Neutrophil (primary cell): ENCODE results near the gene STK25.
"Not testable (repeated sequence)": the region's sequence is repeated elsewhere in the genome, so short reads cannot be mapped to it uniquely, and the experiment has no call there.

ENCODE experiments used
- H3K27ac ChIP-seq: fragments of 200-600 bp; sonication (generic); 2 replicates; pipeline ENCODE4 v1.5.1; 2016; ENCODE audit warnings: mild to moderate bottlenecking, moderate library complexity
- H3K27me3 ChIP-seq: fragments of 200-600 bp; sonication (generic); 2 replicates; pipeline ENCODE4 v1.6.0; 2016; ENCODE audit warnings: mild to moderate bottlenecking
- H3K36me3 ChIP-seq: fragments of 200-600 bp; sonication (generic); 2 replicates; pipeline ENCODE4 v1.5.1; 2017
- H3K4me1 ChIP-seq, 2 experiments: fragments of 200-600 bp in 1 of 2; sonication (generic) in 1 of 2; 1 replicate in 1 of 2; 2 replicates in 1 of 2; pipeline versions ENCODE4 v1.5.1 to v1.6.1; 2013 to 2016; ENCODE audit warnings: low read depth in 1 of 2, low read length in 1 of 2, mild to moderate bottlenecking in 1 of 2, moderate library complexity in 1 of 2; ENCODE audit not compliant: control insufficient read depth in 1 of 2, insufficient read depth in 1 of 2
- H3K4me3 ChIP-seq, 2 experiments: fragments of 200-600 bp in 1 of 2; sonication (generic) in 1 of 2; 1 replicate in 1 of 2; 2 replicates in 1 of 2; pipeline ENCODE4 v1.5.1; 2013 to 2016; ENCODE audit warnings: low read depth in 1 of 2, low read length in 1 of 2, mild to moderate bottlenecking in 1 of 2, moderate library complexity in 1 of 2
- H3K9me3 ChIP-seq: fragments of 200-600 bp; sonication (generic); 2 replicates; pipeline ENCODE4 v1.5.1; 2016
- TF ChIP-seq, protein P1 (sequence below): fragments of 200-600 bp; sonication (generic); IDR thresholded peaks from 2 replicates; pipeline ENCODE4 v1.5.1; 2016; ENCODE audit warnings: antibody characterized with exemption

Gene STK25

DNA sequence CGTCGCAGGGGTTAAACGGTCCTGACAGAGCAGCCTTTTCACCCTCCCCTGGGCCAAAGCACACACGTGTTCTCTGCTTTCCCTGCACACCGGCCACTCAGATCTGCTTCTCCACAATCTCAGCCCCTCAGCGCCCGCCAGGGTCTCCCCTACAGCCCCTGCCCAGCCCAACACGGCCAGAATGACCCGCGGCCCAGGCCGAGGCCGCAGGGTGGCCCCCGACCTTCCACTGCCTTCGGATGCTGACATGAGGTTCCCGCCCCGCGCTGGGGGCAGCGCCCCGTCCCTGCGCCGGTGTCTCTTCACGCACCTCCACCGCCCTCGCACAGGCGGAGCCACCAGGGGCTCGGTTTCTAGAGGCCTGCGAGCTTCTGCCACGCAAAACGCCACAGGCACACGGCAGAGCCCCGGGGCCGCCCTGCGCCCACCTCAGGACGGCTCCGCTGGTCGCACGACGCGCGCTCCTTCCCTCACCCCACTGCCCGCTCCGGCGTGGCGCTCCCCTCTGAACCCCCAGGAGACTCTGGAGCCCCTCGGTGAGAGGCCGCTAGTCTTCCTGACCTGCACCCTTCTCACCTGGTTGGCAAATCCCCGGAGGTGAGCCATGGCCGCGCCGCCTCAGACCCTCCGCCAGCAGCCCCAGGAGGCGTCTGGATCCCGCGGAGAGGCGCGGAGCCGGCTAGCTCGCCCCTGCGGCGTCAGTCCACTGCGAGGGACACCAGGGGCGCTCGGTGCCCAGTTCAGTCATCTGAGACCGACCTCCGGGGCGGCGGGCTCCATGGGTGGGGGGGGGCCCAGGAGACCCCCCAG lies 749 bp downstream of the STK25 start:
- H3K36me3 ChIP-seq, result no peaks in the 10 kb centered on the region
- peak overlapping the region; percentile 15 for H3K27ac ChIP-seq
- H3K27me3 ChIP-seq, result peaks cover 61% of the 10 kb centered on the region
- no peaks in the 10 kb centered on the region for H3K9me3 ChIP-seq
- H3K4me3 ChIP-seq, result peak overlapping the region; percentile 76 to 82
- H3K4me1 ChIP-seq, result peaks cover 15 to 16% of the 10 kb centered on the region in 2 experiments
- TF ChIP-seq, protein P1, sequence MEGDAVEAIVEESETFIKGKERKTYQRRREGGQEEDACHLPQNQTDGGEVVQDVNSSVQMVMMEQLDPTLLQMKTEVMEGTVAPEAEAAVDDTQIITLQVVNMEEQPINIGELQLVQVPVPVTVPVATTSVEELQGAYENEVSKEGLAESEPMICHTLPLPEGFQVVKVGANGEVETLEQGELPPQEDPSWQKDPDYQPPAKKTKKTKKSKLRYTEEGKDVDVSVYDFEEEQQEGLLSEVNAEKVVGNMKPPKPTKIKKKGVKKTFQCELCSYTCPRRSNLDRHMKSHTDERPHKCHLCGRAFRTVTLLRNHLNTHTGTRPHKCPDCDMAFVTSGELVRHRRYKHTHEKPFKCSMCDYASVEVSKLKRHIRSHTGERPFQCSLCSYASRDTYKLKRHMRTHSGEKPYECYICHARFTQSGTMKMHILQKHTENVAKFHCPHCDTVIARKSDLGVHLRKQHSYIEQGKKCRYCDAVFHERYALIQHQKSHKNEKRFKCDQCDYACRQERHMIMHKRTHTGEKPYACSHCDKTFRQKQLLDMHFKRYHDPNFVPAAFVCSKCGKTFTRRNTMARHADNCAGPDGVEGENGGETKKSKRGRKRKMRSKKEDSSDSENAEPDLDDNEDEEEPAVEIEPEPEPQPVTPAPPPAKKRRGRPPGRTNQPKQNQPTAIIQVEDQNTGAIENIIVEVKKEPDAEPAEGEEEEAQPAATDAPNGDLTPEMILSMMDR, result no peak

GRCh38 chr2:241506793-241507429 lies 1.5 kb downstream of the STK25 start:
- H3K27ac ChIP-seq, result no peak overlapping the region
- TF ChIP-seq, protein P1, result no peak
- peaks cover 15 to 16% of the 10 kb centered on the region in 2 experiments for H3K4me1 ChIP-seq
- H3K9me3 ChIP-seq, result no peaks in the 10 kb centered on the region
- no peaks in the 10 kb centered on the region for H3K36me3 ChIP-seq
- peak overlapping the region in 1 of 2 experiments; percentile 76 for H3K4me3 ChIP-seq
- H3K27me3 ChIP-seq, result peaks cover 54% of the 10 kb centered on the region

DNA sequence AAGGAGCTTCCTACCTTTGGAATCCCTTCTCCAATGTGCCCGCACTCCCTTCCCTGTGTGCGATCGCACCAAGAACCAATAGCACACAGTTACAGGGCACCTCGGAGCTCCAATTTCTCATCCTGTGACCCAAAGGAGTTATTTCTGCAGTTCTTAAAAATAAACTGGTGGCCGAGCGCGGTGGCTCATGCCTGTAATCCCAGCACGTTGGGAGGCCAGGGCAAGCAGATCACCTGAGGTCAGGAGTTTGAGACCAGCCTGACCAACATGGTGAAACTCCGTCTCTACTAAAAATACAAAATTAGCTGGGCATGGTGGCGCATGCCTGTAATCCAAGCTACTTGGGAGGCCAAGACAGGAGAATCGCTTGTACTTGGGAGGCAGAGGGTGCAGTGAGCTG lies 2.1 kb downstream of the STK25 start:
- not testable (repeated sequence) for H3K4me3 ChIP-seq, H3K9me3 ChIP-seq, H3K27ac ChIP-seq, H3K36me3 ChIP-seq
- H3K27me3 ChIP-seq, result peaks cover 48% of the 10 kb centered on the region
- peaks cover 15 to 16% of the 10 kb centered on the region in 2 experiments for H3K4me1 ChIP-seq

GRCh38 chr2:241505781-241506201 lies 2.6 kb downstream of the STK25 start:
- H3K27ac ChIP-seq, result no peak overlapping the region
- no peak overlapping the region for H3K4me3 ChIP-seq
- H3K27me3 ChIP-seq, result peaks cover 43% of the 10 kb centered on the region
- H3K36me3 ChIP-seq, result peaks cover 6% of the 10 kb centered on the region
- H3K9me3 ChIP-seq, result no peaks in the 10 kb centered on the region
- H3K4me1 ChIP-seq, result peaks cover 15 to 16% of the 10 kb centered on the region in 2 experiments
- TF ChIP-seq, protein P1, result no peak

DNA sequence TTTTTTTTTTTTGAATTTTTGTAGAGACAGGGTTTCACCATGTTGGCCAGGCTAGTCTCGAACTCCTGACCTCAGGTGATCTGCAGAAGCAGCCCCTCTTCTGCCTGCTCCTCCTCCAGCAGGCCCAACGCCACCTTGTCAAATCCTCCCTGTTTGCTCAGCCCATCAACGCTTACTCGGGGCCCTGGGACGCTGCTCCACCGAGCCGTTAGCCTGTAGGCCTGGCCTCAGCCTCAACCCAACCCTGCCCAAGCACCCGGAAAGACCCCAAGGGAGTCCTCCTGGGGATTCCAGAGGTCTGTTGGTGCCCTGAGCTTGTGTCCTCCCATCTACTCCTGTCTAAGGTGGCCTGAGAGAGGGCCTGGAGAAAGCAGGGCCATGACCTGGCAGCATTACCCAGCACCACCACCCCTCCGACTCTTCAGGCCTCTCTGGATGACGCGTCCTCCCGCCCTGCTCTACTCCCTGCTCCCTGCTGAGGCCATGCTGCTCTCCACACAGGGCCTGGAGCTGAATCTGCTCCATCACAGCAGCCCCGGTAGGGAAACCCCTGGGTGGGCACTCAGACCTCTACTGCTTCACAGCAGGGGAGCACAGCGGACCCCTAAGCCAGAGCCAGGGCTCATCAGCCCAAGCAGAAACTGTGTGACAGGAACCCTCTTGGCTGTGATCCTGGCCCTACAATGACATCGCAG lies 3.2 kb downstream of the STK25 start:
- Histone ChIP-seq H3K4me1 (peaks cover 15 to 16% of the 10 kb centered on the region in 2 experiments), H3K27ac (no peak overlapping the region), H3K36me3 (peaks cover 6% of the 10 kb centered on the region), H3K4me3 (no peak overlapping the region), H3K27me3 (peaks cover 37% of the 10 kb centered on the region), H3K9me3 (no peaks in the 10 kb centered on the region)
- TF ChIP-seq, protein P1, result no peak
